ENCODE data around the gene PPIP5K1.

PPIP5K1 gene

DNA sequence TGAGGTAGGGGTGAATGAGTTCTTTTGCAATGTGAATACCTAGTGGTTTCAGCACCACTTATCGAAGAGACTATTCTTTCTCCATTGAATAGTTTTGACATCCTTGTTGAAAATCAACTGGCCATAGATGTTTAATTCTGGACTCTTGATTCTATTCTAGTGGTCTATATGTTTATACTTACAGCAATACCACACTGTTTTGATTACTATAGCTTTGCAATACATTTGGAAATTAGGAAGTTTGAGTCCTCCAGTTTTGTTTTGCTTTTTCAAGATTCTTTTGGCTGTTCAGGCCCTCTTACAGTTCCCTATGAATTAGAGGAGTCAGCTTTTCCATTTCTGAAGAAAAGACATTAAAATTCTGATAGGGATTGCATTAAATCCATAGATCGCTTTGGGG lies 42.5 kb downstream of the PPIP5K1 start:
- TF ChIP-seq, protein P1, sequence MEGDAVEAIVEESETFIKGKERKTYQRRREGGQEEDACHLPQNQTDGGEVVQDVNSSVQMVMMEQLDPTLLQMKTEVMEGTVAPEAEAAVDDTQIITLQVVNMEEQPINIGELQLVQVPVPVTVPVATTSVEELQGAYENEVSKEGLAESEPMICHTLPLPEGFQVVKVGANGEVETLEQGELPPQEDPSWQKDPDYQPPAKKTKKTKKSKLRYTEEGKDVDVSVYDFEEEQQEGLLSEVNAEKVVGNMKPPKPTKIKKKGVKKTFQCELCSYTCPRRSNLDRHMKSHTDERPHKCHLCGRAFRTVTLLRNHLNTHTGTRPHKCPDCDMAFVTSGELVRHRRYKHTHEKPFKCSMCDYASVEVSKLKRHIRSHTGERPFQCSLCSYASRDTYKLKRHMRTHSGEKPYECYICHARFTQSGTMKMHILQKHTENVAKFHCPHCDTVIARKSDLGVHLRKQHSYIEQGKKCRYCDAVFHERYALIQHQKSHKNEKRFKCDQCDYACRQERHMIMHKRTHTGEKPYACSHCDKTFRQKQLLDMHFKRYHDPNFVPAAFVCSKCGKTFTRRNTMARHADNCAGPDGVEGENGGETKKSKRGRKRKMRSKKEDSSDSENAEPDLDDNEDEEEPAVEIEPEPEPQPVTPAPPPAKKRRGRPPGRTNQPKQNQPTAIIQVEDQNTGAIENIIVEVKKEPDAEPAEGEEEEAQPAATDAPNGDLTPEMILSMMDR (IDR thresholded peaks at IDR 0.05), result no peak

DNA sequence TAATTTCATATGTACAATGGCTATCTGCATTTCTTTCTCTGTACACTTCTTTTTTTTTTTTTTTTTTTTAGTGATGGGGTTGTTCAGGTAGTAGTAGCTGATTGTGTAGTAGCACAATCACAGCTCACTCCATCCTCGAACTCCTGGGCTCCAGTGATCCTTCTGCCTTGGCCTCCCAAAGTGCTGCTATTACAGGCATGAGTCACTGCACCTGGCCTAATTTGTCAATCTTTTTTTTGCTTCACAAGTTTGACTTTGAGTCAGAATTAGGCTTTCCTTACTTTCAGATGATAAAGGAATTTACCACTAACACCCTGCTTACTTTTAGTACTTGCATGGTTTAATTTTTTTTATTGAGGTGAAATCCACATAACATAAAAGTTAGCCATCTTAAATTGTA lies 44.6 kb downstream of the PPIP5K1 start:
- TF ChIP-seq, protein P1 (IDR thresholded peaks at IDR 0.05), result no peak

DNA sequence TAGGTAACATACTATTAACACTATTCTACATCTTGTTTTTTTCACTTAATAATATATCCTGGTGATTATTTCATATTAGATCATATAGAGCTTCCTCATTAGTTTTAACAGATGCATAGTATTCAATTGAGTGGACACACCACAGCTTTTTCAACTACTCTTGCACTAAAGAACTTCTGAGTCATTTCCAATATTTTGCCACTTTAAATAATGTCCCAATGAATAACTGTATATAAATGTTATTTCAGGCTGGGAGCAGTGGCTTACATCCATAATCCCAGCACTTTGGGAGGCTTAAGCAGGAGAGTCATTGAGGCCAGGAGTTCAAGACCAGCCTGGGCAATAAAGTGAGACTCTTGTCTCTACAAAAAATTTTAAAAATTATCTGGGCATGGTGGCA lies 45.7 kb downstream of the PPIP5K1 start:
- TF ChIP-seq, protein P1 (IDR thresholded peaks at IDR 0.05), result no peak

DNA sequence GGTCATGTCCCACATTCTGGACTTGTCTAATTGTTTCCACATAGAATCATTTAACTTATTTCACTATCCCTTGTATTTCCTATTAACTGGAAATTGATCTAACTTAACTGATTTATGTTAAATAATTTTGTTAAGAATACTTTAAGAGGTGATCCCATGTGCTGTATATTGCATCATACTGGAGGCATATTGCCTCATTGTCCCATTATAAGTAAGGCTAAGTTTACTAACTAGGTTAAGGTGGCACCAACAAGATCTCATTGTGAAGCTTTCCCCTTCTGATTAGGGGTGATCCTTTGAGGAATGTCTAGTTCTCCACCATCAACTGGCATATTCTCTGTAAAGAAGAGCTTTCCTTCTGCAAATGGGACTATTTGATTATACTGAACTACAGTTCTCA lies 48.2 kb downstream of the PPIP5K1 start:
- TF ChIP-seq, protein P1 (IDR thresholded peaks at IDR 0.05), result no peak

DNA sequence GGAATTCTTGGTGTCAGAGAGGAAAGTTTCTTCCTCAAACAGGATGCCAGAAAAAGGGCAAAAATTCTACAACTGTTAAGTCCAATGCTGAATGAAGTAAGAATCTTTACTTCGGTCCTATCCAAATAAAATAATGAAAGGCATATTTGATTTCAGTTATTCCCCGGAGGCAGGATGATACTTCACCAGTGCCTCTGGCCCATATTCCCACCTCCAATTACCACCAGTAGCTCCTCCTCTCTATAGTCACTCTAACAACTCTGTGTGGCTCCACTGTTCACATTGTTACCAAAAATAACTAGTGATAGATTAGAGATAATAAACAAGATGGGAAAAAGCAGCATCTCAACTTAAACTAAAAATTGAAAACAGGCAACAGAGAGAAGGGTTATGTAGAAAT lies 51.9 kb downstream of the PPIP5K1 start:
- TF ChIP-seq, protein P1 (IDR thresholded peaks at IDR 0.05), result no peak

DNA sequence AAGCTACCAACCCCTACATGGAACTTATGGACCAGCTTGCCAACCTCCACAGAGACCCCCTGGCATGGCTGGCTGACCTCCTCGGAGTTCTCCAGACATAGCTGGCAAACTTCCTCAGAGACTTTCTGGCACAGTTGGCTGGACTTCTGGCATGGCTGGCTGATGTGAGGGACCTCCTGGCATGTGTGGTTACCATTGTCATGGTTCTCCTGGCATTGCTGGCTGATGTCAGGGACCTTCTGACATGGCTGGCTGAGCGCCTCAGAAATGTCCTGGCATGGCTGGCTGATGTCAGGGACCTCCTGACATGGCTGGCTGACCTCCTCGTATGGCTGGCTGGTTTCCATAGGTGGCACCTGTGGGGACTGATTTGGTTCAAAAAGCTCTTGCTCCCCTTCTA lies 55.1 kb downstream of the PPIP5K1 start:
- TF ChIP-seq, protein P1 (IDR thresholded peaks at IDR 0.05), result no peak

DNA sequence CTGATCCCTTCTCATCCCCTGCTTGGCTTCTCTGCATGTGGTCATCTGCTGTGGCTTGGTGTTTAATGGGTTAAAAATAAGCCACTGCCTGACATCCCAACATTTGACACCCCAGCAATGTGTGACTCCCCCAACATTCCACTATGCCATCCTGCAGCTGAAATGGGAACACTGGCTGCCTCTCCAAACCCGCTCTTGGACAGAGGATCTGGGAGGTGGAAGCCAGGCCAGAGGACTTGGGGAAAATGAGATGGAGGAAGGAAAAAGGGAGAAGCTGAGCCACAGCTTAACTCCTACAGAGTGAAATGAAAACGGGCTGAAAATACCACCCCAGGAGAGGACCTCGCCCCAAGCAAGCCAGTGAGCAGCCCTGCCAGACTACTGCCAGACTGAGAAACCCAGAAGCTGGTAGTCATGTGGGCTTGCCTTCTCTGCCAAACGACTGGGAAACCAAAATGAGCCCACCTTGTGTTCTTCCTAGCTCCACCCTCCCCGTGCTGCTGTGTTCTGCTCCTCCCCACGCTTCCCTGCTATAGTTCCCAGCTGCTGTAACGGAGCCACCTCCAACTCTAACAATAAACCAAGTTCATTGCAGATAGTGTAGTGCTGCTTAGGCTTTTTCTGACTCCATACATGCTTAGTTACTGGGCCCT lies 58.9 kb downstream of the PPIP5K1 start:
- TF ChIP-seq, protein P1 (IDR thresholded peaks at IDR 0.05), result no peak

Data from LNCAP (cell line).